Suppressor macrophage treated with lipopolysaccharide for 4 hours (primary cell): Measurements from ENCODE around the gene BCKDHA.
"Not testable (repeated sequence)": the region's sequence is repeated elsewhere in the genome, so short reads cannot be mapped to it uniquely, and the experiment has no call there.

ENCODE experiments used
- DNase-seq: peaks from one replicate; pipeline ENCODE4 v3.0.0-alpha.2; 2020

Gene BCKDHA

DNA sequence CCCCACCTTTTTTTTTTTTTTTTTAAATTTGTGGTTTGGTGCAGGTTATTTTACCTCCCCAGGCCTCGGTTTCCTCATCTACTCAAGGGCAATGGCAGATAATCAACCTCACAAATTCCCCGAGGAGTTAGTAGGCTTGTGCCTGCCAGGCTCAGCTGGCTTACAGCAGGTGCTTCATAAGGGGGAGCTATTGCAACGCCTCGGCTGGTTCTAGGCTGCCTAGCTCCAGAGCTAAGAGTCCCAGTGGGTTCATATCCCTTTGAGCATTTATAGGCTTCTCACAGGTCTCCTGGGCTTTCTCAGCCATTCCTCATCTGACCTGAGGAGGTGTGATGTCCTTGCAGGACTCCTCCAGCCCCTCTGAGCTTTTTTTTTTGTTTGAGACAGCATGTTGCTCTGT is 10.6 kb downstream of the BCKDHA start:
- DNase-seq: no peak

DNA sequence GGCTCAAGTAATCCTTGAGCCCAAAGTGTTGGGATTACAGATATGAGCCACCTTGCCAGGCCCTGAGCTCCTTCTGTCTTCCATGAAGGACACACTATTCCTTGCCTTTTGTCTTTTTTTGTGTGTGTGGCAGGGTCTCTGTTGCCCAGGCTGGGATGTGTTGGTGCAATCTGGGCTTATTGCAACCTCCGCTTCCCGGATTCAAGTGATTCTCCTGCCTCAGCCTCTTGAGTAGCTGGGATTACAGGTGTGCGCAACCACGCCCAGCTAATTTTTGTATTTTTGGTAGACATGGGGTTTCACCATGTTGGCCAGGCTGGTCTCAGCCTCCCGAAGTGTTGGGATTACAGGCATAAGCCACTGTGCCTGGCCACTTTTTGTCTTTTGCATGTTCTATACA is 11.2 kb downstream of the BCKDHA start:
- DNase-seq: not testable (repeated sequence)

DNA sequence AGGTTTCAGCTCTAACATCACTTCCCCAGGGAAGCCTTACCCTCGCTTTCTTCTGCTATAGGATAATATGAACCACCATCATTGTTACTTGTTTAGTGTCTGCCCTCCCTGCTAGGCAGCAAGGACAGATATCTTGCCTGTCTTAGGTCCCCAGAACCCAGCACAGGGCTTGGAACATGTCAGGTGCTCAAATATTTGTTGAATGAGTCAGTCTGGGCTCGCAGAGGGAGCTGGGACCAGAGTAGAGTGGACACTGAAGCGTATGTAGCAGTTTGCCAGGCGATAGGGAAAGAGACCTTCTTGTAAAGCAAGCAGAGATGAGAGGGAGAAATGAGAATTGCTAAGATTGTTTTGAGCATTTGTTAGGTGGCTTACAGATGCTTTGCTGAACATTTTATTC is 11.7 kb downstream of the BCKDHA start:
- no peak for DNase-seq

DNA sequence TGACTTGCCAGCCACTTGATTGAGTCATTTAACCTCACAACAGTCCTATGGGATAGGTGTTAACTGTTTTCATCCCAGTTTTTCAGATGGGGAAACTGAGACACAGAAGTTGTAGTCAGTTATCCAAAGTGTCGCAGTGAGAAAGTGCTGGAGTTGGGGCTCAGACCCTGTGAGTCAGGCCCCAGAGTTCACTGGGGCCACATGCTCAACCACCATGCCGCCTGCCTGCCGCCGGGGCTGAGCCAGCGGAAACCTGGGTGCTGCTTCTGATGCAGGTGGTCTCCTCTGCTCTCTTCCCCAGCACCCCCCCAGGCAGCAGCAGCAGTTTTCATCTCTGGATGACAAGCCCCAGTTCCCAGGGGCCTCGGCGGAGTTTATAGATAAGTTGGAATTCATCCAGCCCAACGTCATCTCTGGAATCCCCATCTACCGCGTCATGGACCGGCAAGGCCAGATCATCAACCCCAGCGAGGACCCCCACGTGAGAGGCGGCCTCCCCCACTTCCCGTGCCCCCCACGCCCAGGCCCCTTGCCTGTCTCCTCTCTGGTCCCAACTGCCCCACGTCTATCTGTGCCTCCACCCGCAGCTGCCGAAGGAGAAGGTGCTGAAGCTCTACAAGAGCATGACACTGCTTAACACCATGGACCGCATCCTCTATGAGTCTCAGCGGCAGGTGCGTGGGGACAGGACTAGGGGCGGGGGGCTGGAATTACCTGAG is 12.9 kb downstream of the BCKDHA start:
- no peak for DNase-seq

DNA sequence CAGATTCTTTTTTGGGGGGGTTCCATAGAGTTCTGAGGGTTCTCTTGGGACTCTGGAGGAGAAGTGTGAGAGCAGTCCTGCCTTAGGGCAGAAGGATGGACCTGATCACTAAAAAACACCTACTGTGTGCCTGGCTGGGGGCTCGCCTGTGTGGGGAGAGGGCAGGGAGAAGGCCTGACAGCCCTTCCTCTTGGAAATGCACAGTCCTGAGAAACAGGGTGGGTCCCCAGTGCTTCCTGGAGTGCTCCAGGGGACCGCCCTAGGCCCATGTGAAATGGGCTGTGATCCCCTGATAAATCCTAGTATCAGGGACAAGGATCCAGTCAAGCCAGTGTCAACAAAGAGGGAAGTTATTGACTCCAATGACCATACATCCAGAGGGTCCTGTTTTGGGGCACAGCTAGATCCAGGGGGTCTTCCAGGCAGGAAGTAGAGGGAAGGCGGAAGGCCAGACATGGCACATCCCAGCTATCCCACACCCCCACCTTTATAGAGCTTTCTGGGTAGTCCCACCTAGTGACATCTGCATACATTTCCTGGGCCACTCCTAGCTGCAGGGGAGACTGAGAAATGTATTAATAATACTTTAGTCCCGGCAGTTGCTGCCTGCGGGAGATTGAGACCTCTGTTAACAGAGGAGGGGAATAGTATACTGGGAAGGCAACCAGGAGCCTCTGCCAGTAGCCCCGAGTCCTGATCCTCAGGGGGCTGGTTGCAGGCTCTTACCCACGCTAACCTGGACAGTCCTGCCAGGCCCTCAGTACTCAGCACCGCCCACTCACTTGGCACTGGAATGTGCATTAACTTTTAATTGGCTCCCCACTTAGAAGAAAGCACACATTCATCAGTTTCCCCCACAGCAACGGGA is 13.7 kb downstream of the BCKDHA start:
- no peak for DNase-seq

DNA sequence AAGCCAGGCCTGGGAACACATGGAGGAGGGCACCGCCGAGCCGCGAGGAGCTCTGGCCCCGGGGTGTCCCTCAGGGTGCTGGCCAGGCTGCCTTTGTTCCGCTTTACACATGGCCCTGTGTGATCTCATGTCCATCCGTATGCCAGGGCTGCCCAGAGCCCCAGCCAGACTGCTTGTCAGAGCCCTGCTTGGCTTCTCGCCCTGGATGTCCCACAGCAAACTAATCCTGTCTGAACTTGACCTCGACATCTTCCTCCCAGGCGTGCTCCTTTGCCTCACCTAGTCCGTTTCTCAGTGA is 14.3 kb downstream of the BCKDHA start:
- DNase-seq: no peak

DNA sequence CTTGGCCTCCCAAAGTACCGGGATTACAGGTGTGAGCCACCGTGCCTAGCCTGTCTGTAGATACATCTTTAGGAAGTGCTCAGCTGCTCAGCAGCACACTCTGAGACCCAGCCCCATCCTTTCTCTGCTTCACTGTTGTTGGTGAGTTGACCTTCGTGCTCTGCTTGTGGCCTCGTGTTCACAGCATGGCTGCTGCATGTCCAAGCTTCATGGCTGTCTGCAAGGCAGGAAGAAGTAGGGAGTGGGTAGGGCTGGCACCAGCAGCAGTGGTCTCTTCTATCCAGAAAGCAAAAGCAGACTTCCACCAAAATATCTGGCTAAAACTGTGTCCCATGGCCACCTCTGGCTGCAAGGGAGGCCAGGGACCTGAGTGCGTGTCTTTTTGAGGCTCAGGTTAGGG is 15.3 kb downstream of the BCKDHA start:
- no peak for DNase-seq

DNA sequence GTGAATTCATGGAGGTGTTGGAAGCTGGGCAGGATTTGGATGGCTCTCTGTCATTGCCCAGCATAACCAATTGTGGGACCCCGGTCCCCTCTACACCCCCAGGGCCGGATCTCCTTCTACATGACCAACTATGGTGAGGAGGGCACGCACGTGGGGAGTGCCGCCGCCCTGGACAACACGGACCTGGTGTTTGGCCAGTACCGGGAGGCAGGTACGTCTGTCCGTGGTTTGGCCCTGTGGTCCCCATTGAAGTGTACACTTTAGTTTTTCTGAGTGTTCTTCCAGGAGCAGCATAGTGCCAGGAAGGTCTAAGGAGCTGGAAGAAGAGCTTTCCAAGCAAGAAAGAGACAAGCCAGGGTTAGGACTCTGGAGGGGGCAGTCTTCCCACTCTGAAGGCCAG is 16.3 kb downstream of the BCKDHA start:
- no peak for DNase-seq

DNA sequence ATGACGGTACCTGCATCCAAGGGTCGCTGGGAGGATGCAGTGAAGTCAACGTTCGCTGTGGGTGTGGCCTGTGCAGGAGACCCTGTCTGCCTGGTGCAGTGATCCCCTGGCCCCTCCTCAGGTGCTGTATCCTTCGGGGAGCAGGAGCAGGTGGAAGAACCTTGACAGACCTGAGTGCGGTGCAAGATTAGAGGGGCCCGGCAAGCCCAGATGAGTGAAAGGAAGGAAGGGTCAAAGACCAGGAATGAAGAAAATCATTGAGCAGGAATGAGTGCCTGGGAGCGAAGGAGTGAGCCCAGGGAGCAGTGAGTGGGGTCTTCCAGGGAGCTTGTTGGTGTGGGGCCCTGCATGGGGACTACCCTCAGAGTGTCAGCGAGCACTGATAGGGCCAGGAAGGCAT is 16.8 kb downstream of the BCKDHA start:
- no peak for DNase-seq

DNA sequence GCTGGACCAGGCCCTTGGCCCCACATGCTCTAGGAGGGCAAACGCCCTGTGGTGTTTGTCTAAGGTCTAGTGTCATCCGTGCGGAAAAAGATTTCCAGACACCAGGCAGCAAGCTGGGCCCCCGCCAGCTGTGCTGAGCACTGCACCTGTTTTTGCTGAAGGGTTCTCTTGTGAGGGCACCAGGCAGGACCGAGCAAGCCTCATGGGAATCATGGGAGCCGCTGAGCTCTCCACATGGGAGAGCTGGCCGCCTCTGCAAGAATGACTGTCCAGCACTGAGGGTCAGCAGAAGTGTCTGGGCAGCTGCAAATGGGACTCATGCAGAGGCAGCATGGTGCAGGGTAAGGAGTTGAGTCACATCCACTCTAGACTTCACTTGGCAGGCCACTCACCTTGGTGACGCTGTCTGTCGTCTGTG is 17.5 kb downstream of the BCKDHA start:
- no peak for DNase-seq

DNA sequence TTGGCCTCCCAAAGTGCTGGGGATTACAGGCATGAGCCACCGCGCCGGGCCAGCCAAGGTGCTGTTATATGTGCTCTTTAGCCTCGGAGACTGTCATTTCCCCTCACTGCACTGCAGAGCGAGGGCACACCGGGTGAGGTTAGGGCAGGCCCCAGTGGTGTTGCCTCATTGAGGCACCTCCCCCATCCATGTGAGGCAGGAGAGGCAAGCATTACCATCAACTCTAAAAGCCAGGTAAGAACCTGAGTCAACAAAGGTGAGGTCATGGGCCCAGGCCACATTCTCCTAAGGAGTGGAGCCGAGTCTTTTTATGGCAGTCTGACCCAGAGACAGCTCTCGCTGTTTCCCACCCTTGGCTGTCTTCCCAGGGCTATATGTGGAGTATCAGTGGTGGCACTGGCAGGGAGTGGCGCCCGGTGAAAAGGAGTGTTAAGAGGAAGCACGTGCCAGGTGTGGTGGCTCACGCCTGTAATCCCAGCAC is 18.6 kb downstream of the BCKDHA start:
- no peak for DNase-seq

DNA sequence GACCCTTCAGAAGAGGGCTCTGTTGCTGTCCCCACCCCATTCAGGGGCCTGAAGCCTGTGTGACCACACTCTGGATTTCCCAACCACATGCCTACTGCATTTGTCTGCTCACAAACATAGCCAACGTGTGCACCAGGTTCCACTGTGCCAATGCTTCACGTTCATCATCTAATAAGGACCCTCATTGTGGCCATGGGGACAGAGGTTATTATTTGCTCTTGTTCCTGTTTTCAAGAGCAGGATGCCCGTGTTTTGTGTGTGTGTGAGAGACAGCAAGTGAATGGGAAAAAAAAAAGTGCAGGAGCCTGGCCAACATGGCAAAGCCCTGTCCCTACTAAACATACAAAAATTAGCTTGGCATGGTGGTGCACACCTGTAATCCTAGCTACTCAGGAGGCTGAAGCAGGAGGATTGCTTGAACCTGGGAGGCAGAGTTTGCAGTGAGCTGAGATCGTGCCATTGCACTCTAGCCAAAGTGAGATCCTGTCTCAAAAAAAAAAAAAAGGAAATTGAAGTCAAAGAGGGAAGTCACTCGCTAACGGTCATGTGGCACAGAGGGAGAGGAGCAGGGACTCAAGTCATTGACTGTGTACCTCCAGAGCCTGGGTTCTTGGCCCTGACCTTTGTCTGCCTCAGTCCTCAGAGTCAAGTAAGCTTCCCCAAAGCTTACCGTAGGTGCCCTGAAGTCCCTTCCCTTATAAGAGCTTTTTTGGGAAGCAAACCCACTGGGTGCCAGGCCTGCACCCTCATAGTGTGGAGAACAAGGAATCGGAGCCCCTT is 22.7 kb downstream of the BCKDHA start:
- DNase-seq: peak; percentile 73

DNA sequence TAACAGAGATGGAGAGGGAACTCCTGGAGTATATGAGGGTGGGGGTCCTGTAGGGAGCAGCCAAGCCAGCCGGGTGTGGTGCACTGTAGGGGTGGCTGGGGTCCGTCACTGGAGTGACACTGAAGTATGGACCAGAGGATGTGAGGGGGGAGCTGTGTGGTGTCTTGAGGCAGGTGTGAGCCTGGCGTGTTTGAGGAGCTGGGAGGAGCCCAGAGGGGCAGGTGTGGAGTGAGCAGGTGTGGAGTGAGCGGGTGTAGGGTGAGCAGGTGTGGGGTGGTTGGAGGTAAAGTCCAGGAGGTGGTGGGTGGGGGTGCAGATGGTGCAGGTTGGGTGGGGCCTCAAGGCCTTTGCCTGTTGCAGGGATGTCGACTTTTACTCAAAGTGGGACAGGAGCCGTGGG is 23.7 kb downstream of the BCKDHA start:
- DNase-seq: no peak

DNA sequence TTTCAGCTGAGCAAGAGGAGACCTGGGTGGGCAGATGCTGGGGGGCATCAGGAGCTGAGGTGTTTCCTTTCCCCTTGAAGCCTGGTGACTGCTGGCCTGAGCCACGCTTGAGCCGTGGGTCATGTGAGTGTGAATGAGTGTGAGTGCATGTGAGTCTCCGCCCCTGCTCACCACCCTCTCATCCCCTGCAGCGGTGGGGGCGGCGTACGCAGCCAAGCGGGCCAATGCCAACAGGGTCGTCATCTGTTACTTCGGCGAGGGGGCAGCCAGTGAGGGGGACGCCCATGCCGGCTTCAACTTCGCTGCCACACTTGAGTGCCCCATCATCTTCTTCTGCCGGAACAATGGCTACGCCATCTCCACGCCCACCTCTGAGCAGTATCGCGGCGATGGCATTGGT is 24.4 kb downstream of the BCKDHA start:
- DNase-seq: no peak

DNA sequence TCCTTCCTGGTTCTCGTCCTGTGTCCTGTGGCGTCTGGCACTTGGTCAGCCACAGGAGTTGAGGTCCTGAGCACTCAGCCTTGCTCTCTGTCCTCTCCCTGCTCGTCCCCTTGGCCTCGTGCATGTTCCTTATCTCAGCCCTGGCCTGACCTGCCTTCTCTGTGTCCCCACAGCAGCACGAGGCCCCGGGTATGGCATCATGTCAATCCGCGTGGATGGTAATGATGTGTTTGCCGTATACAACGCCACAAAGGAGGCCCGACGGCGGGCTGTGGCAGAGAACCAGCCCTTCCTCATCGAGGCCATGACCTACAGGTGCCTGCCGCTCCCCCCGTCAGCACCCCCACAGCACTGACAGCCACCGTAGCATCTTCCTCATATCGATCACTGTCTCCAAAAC is 24.8 kb downstream of the BCKDHA start:
- DNase-seq: no peak

DNA sequence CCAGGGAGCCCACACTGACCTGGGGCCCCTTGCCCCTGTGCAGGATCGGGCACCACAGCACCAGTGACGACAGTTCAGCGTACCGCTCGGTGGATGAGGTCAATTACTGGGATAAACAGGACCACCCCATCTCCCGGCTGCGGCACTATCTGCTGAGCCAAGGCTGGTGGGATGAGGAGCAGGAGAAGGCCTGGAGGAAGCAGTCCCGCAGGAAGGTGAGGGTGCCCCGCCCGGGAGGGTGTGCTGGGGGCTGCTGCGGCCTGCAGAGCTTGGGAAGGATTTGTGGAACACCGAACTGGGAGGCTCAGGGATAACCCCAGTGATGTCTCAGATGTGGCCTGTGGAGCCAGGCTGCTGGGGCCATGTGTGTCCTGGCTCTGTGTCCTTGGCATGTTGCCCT is 25.3 kb downstream of the BCKDHA start:
- DNase-seq: no peak

DNA sequence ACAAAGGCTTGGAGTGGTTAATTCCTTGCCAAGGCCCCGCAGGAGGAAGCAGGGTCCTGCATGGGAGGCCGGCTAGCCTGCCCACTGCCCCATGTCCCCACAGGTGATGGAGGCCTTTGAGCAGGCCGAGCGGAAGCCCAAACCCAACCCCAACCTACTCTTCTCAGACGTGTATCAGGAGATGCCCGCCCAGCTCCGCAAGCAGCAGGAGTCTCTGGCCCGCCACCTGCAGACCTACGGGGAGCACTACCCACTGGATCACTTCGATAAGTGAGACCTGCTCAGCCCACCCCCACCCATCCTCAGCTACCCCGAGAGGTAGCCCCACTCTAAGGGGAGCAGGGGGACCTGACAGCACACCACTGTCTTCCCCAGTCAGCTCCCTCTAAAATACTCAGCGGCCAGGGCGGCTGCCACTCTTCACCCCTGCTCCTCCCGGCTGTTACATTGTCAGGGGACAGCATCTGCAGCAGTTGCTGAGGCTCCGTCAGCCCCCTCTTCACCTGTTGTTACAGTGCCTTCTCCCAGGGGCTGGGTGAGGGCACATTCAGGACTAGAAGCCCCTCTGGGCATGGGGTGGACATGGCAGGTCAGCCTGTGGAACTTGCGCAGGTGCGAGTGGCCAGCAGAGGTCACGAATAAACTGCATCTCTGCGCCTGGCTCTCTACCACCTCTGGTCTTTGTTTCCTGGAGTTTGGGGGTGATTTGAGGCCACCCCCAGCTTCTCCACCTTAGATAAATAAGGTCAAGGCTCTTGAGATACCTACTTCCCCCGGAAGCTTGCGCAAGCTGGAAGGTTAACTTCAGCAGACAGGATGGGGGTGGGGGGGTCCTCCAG is 26.9 kb downstream of the BCKDHA start:
- no peak for DNase-seq

DNA sequence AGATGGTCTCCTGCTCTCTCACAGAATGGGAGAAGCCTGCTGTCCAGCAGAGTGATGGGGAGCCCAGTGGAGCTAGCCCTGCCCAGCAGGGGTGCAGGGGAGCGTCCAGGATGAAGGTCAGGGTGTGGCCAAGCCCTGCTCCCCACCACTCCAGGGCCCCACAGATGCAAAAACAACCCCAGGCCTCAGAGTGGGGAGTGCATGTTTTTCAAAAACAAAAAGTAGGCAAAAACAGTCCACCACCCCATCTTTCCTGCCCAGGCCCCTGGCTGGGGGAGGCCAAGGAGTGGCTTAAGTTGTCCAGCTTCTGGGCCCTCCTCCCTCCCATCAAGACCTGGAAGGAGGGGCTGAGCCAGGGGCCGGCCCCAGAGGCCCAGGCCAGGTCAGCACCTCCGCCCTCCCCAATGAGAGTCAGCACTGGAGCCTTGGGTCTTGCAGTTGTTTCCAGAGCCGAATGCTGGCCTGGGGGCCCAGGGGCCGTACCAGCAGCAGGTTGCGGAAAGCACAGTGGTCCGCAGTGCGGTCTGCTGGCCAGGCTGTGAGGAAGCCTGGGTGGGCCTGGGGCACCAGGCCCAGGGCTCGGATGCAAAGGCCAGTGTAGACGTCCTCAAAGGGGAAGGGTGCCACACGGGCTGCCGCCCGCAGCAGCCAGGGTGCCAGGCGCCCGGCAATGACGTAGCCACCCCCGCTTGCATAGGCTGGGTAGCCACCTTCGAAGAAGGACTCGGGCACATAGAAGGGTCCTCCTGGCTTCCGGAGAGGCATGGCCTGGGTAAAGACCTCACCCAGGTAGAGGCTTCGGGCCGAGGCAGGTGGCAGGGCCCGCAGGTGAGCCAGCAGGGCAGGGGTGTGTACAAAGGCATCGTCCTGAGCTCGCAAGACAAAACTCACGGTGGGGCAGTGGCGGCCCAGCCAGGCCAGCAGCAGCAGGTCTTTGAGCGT is 27.8 kb downstream of the BCKDHA start:
- no peak for DNase-seq

DNA sequence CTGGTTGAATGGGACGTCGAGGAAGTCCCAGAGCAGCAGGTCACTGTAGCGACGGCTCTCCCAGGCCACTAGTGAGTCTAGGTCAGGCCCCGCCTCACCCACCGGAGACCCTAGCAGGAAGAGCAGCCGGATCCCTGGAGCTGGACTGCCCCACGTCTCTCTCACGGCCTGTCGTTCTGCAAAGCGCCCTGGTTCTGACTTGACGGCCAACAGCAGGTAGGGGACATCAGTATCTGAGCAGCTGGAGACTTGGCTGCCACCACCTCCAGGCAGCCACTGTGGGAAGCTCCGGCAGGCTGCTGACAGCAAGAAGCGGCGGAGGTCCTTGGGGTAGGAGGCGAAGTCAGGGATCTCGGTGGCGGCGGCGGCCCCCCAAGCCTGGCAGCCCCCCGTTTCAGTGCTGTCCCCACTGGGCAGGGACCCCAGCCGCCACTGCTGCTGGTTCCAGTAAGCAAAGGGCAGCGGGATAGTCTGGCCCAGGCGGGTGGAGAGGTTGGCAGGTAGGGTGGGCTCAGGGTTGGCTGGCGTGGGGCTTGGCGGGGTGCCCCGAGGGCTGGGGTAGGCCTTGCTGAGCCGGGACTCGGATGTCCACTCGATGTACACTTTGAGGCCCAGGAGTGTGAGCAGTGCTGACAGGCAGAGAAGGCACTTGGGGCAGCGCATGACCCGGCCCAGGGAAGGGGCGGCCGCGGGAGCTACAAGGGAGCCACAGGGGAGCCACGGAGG is 28.7 kb downstream of the BCKDHA start:
- DNase-seq: no peak

DNA sequence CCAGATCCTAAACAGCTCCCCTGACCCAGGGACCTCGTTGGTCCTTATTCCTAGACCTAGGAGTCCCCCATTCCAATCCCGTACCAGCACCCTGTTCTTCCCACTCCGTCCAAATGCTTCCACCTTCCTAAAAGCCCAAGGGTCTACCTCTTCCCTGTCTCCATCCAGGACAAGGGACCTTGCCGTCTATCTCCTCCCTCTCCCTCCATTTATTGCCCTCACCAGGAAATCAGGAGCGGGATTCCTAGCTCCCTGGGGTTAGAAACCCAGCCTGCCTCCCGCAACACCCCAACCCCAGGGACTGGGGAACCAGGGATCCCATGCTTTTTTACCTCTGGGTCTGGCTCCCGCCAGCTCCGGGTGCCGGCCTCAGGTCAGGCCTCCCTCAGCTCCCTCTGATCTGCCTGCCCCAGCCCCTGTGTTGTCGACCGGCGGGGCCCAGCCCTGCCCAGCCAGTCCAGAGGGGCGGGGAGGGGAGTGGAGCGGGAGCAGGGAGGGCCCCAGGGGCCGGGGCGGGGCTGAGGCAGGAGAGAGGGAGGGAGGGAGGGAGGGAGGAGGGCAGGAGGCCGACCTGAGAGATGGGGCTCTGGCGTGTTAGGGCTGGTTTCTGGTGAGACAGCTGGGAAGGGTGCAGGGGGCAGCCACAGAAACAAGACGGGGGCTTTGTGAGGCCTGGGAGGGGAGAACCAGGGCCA is 29.5 kb downstream of the BCKDHA start, which contains the start of gene B3GNT8:
Gene B3GNT8 (minus strand): TSS at position 423 of the 695 bp plus-strand sequence. CDS start 596 bp downstream, outside the sequence.
- peak; percentile 70 for DNase-seq
